Hepatocyte (in vitro differentiated cells): ENCODE data around the gene ZNF438.
"Not testable (repeated sequence)": the region's sequence is repeated elsewhere in the genome, so short reads cannot be mapped to it uniquely, and the experiment has no call there.

ENCODE experiments used
- CTCF ChIP-seq: fragments of 200-600 bp; sonication (generic); IDR thresholded peaks from 2 replicates; pipeline ENCODE4 v1.5.1; 2016; ENCODE audit warnings: antibody characterized with exemption, mild to moderate bottlenecking; ENCODE audit not compliant: poor library complexity
- EZH2 ChIP-seq: fragments of 200-600 bp; sonication (generic); IDR thresholded peaks from 2 replicates; pipeline ENCODE4 v1.6.1; 2016; ENCODE audit warnings: antibody characterized with exemption, mild to moderate bottlenecking, borderline replicate concordance
- EZH2phosphoT487 ChIP-seq: fragments of 200-600 bp; sonication (generic); IDR thresholded peaks from one replicate; pipeline ENCODE4 v1.6.1; 2018; ENCODE audit warnings: antibody characterized with exemption, mild to moderate bottlenecking, low read depth, moderate library complexity; ENCODE audit not compliant: unreplicated experiment, severe bottlenecking

DNA sequence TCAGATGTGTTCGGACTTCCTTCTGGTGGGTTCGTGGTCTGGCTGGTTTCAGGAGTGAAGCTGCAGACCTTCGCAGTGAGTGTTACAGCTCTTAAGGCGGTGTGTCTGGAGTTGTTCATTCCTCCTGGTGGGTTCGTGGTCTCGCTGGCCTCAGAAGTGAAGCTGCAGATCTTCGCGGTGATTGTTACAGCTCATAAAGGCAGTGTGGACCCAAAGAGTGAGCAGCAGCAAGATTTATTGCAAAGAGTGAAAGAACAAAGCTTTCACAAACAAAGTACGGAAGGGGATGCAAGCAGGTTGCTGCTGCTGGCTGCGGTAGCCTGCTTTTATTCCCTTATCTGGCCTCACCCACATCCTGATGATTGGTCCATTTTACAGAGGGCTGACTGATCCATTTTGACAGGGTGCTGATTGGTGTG, 102.3 kb downstream of the ZNF438 start:
- TF ChIP-seq CTCF, EZH2, EZH2phosphoT487: not testable (repeated sequence)
